Medulla oblongata (tissue), 1 donor: Measurements from ENCODE around the gene WDR43.
A peak's percentile ranks its signal among the peaks of the same experiment; 100 is the strongest.
"Not testable (repeated sequence)": the region's sequence is repeated elsewhere in the genome, so short reads cannot be mapped to it uniquely, and the experiment has no call there.

Experiments used
- DNase-seq: peaks from one replicate; pipeline ENCODE4 v3.0.0-alpha.2; 2015; ENCODE audit errors: extremely low spot score

WDR43 gene

GRCh38 chr2:28960401-28960800, 65.9 kb downstream of the WDR43 start:
- DNase-seq: no peak

- no peak for DNase-seq
Observed at GRCh38 chr2:28962505-28962904, 68.0 kb downstream of the WDR43 start.

GRCh38 chr2:28970464-28971160, 76.1 kb downstream of the WDR43 start:
- peak; percentile 55 for DNase-seq

- DNase-seq: no peak
Observed at GRCh38 chr2:28972778-28973335, 78.4 kb downstream of the WDR43 start.

GRCh38 chr2:28974252-28974651, 79.8 kb downstream of the WDR43 start:
- DNase-seq: no peak

GRCh38 chr2:28975671-28976070, 81.2 kb downstream of the WDR43 start:
- no peak for DNase-seq

GRCh38 chr2:28976584-28976983, 82.1 kb downstream of the WDR43 start:
- no peak for DNase-seq

GRCh38 chr2:28977176-28977875, 82.9 kb downstream of the WDR43 start:
- no peak for DNase-seq

GRCh38 chr2:28978001-28978400, 83.5 kb downstream of the WDR43 start:
- DNase-seq: not testable (repeated sequence)

GRCh38 chr2:28978606-28979005, 84.1 kb downstream of the WDR43 start:
- no peak for DNase-seq

GRCh38 chr2:28979041-28979440, 84.6 kb downstream of the WDR43 start:
- DNase-seq: no peak

- no peak for DNase-seq
Observed at GRCh38 chr2:28979576-28980366, 85.3 kb downstream of the WDR43 start.

GRCh38 chr2:28980368-28981015, 86.0 kb downstream of the WDR43 start:
- no peak for DNase-seq

GRCh38 chr2:28981016-28981441, 86.6 kb downstream of the WDR43 start, which contains the start of gene TOGARAM2:
TSS of gene TOGARAM2 (plus strand) at chr2:28981298. CDS start at chr2:28994835, 13,537 bp downstream.
- peak; percentile 70 for DNase-seq

GRCh38 chr2:28981620-28982376, 87.3 kb downstream of the WDR43 start:
- no peak for DNase-seq

GRCh38 chr2:28982381-28982950, 88.0 kb downstream of the WDR43 start:
- no peak for DNase-seq

- DNase-seq: no peak
Observed at GRCh38 chr2:28986429-28986828, 92.0 kb downstream of the WDR43 start.

GRCh38 chr2:28989973-28990372, 95.5 kb downstream of the WDR43 start:
- no peak for DNase-seq

GRCh38 chr2:28990445-28990844, 96.0 kb downstream of the WDR43 start:
- no peak for DNase-seq

- DNase-seq: peak; percentile 37
Observed at GRCh38 chr2:28991021-28991420, 96.6 kb downstream of the WDR43 start.
